D721Med (cell line): ENCODE results near the gene CIDEA.

ENCODE experiments used
- DNase-seq: peaks from one replicate; pipeline ENCODE4 v3.0.0; 2011; ENCODE audit warnings: low spot score; ENCODE audit not compliant: insufficient read length
- FAIRE-seq: peaks from 2 replicates; lab custom pipeline; 2011; peaks lifted over from hg19 to GRCh38; lab: Jason Lieb, UNC
- TF ChIP-seq, protein P1 (sequence below): IDR thresholded peaks from 2 replicates; pipeline ENCODE4 v1.5.1; 2012; ENCODE audit warnings: mild to moderate bottlenecking, control low read depth; ENCODE audit not compliant: insufficient read depth; ENCODE audit errors: missing control alignments

CIDEA gene

DNA sequence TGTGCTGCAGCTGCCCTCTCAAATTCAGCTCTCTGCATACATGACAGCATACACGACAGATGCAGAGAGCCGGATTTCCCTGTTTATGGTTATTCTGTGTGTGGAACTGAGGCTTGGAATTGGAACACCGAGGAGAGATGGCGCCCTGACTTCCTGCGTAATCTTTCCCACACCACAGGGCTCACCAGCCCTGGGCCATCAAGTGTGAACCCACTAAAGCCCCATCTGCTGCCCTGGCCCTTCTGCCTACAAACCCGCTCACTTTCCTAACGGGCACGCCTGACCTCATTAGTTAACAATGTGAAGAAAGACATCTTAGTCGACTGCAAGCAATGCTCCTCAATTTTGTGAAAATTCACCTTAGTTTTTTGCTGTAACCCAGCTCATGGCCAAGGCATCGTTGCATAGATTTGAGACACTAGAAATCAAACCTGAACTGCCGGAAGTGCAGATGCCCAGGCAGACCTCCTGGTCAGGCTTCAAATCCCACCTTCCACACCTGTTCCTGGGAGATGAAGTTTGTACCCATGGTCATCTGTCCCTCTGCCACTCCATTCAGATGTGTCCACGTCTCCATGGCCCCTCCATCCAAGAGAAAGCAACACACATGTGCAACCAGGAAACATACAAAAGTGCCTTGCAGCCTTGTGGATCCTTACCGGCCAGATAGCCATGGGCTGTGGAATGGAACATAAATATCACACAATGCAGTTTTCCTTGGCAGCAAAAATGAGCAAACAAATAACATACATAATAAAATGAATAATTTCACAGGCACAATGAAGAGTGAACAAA is 5.0 kb upstream of the CIDEA start:
- no peak for DNase-seq
- TF ChIP-seq, protein P1, sequence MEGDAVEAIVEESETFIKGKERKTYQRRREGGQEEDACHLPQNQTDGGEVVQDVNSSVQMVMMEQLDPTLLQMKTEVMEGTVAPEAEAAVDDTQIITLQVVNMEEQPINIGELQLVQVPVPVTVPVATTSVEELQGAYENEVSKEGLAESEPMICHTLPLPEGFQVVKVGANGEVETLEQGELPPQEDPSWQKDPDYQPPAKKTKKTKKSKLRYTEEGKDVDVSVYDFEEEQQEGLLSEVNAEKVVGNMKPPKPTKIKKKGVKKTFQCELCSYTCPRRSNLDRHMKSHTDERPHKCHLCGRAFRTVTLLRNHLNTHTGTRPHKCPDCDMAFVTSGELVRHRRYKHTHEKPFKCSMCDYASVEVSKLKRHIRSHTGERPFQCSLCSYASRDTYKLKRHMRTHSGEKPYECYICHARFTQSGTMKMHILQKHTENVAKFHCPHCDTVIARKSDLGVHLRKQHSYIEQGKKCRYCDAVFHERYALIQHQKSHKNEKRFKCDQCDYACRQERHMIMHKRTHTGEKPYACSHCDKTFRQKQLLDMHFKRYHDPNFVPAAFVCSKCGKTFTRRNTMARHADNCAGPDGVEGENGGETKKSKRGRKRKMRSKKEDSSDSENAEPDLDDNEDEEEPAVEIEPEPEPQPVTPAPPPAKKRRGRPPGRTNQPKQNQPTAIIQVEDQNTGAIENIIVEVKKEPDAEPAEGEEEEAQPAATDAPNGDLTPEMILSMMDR: no peak
- no peak for FAIRE-seq

DNA sequence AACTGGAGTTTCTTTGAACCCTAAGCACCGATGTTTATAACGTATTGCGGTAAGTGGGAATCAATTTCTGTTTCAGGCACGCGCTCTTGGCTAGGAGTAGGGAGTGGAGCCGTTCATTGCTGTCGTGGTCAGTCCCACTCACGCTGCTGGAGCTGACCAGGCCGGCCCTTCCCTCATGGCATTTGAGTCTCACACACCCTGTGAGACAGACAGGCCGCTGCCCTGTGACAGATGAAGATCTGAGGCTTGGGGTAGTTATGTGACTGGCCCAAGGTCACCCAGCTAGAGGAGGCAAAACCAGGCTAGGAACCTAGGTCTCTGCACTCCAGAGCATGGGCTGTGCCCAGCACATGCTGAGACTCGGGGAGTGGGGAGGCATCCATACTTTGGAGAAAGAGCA is 2.9 kb upstream of the CIDEA start:
- FAIRE-seq (no peak), DNase-seq (no peak)
- TF ChIP-seq, protein P1: no peak

DNA sequence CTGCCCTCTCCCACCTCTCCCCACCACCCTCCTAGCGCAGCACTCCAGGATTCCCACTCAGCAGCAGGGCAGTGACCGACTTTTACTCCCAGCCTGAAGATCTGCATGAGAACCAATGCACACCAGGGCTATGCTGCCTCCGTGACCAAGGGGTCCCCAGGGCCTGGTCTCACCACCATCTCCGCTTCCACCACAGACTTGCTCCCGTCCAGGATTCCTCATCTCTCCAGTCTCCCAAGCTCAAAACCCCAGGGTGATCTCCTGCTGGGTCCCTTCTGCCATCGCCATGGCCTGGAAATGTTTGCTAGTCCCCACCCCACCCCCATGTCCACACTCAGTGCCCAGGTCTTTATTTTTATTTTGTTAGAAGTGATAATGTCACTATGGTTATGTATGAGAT is 2.1 kb upstream of the CIDEA start:
- DNase-seq (no peak), FAIRE-seq (no peak)
- TF ChIP-seq, protein P1: no peak

DNA sequence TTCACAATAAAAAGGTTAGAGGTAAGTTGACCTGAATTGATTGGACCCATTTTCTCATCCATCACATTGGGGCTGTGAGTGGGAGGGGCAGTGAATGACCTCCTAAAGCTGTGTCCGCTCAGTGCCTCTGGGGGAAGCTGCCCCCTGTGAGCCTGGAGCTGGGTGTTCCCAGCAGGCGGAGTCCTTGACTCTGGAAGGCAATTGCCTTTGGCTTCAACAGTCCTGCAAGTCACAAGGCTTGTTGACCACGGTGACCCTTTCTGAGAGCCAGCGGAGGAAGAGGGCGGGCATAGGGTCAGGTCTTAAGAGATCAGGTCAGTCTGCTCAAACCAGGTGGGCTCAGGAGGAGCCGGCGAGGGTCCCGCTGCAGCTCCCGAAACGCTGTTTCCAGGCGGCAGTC is 1.1 kb upstream of the CIDEA start:
- no peak for FAIRE-seq
- no peak for DNase-seq
- TF ChIP-seq, protein P1: no peak

DNA sequence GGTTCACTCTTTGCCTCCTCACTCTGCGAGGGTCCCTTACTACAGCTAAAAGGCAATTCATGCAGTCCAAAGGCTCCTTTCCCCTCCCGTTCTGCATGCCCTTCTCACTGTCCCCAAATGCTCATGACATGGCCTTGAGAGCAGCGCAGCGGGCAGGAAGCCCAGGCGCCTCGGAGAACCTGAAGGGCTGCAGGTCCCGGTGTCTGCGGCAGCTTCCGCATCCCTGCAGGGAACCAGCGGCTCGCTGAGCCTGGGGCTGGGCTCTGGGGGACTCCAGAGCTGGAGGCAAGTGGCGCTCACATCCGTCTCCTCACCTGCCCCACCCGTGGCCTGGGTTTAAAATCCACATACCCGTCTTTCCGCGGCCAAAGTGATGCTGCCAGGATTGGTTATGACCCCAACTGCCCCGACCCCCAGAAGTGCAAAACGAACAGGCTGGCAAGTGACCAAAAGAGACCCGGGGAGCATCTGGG is 462 bp upstream of the CIDEA start:
- FAIRE-seq: no peak
- no peak for DNase-seq
- TF ChIP-seq, protein P1: no peak

DNA sequence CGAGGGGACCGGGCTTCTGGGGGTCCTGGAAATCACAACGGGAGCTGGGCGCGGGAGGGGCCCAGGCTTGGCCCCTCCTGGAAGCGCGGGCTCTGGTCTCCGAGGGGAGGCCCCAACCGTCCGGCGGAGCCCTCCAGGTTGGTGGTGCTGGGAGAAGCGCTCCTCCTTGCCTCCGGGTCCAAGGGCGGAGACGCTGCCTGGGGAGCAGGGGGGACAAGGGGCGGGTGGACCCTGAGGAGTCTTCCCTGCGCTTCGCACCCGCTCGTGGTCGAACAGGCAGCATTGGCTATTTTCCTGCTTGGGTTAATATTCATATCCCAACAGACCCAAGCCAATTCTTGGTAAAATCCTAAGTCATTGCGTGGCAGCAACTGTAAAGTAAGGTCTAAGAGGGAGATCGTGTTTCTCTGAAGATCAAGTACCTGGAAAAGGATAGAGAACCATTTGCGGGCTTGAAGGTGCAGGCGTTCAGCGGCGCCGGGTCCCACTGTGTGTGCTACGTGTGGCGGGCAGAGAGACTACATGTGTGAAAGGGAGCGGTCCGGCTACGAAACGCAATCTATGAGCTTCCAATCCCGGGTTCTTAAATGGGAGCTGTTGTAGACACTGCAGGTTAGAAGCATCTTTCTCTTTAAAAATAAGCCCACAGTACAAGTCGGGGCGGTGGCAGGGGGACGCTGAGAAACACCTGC is 805 bp downstream of the CIDEA start:
- no peak for FAIRE-seq
- TF ChIP-seq, protein P1: no peak
- DNase-seq: no peak

DNA sequence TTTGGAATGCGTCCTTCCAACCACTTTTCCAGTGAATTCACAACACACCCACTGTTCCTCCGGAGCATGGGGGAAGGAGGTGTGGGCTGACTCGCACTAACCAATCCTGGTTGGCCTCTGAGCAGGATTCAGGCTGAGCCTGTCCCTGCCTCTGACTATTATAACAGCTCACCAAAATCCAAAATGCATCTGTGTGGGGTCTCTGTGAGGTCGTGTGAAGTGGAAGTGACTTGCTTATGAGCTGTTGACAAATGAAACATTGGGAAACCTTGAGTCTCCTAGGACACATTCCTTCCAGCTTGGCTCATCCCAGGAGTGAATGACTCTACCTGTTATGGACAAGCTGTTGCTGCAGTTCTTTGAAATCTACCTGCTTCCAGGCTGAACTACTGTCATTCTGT is 1.5 kb downstream of the CIDEA start:
- no peak for DNase-seq
- TF ChIP-seq, protein P1: no peak
- FAIRE-seq: no peak
